ENCODE results near the gene PLXNA4. TPM values are rescaled to one million over a fixed set of nuclear protein-coding genes. Genes with fewer than 3 reads are reported as not detected.

The PLXNA4 gene
- total RNA-seq, 1 donor from 2014 or later: 3.5 TPM

- Mint-ChIP-seq H3K4me3 (ENCODE audit: unreplicated experiment) (no peak overlapping the region), H3K4me1 (ENCODE audit: unreplicated experiment) (no peaks in the 10 kb centered on the region), H3K36me3 (ENCODE audit: low read depth, unreplicated experiment) (peaks cover 9% of the 10 kb centered on the region), H3K27me3 (ENCODE audit: unreplicated experiment) (peaks cover 2% of the 10 kb centered on the region), H3K9me3 (ENCODE audit: unreplicated experiment) (no peaks in the 10 kb centered on the region), H3K27ac (ENCODE audit: unreplicated experiment) (no peak overlapping the region)
- DNase-seq (ENCODE audit: low spot score): no peak
- TF ChIP-seq CTCF (IDR thresholded peaks at IDR 0.05; ENCODE audit: unreplicated experiment): no peak
These were observed 391.1 kb downstream of the PLXNA4 start for GRCh38 chr7:132185150-132185549.

GRCh38 chr7:132183781-132184380, 392.4 kb downstream of the PLXNA4 start:
- Mint-ChIP-seq H3K36me3 (ENCODE audit: low read depth, unreplicated experiment) (peaks cover 9% of the 10 kb centered on the region), H3K27ac (ENCODE audit: unreplicated experiment) (no peak overlapping the region), H3K9me3 (ENCODE audit: unreplicated experiment) (no peaks in the 10 kb centered on the region), H3K4me3 (ENCODE audit: unreplicated experiment) (no peak overlapping the region), H3K27me3 (ENCODE audit: unreplicated experiment) (peaks cover 2% of the 10 kb centered on the region), H3K4me1 (ENCODE audit: unreplicated experiment) (no peaks in the 10 kb centered on the region)
- TF ChIP-seq CTCF (IDR thresholded peaks at IDR 0.05; ENCODE audit: unreplicated experiment): no peak
- no peak for DNase-seq (ENCODE audit: low spot score)

GRCh38 chr7:132182992-132183391, 393.3 kb downstream of the PLXNA4 start:
- Mint-ChIP-seq H3K4me1 (ENCODE audit: unreplicated experiment) (no peaks in the 10 kb centered on the region), H3K9me3 (ENCODE audit: unreplicated experiment) (no peaks in the 10 kb centered on the region), H3K27me3 (ENCODE audit: unreplicated experiment) (no peaks in the 10 kb centered on the region), H3K36me3 (ENCODE audit: low read depth, unreplicated experiment) (peaks cover 9% of the 10 kb centered on the region), H3K4me3 (ENCODE audit: unreplicated experiment) (no peak overlapping the region), H3K27ac (ENCODE audit: unreplicated experiment) (no peak overlapping the region)
- TF ChIP-seq CTCF (IDR thresholded peaks at IDR 0.05; ENCODE audit: unreplicated experiment): no peak
- DNase-seq (ENCODE audit: low spot score): no peak

GRCh38 chr7:132181946-132182685, 394.2 kb downstream of the PLXNA4 start:
- Mint-ChIP-seq H3K4me1 (ENCODE audit: unreplicated experiment) (no peaks in the 10 kb centered on the region), H3K36me3 (ENCODE audit: low read depth, unreplicated experiment) (peaks cover 6% of the 10 kb centered on the region), H3K27ac (ENCODE audit: unreplicated experiment) (no peak overlapping the region), H3K4me3 (ENCODE audit: unreplicated experiment) (no peak overlapping the region), H3K27me3 (ENCODE audit: unreplicated experiment) (no peaks in the 10 kb centered on the region), H3K9me3 (ENCODE audit: unreplicated experiment) (no peaks in the 10 kb centered on the region)
- no peak for DNase-seq (ENCODE audit: low spot score)
- TF ChIP-seq CTCF (IDR thresholded peaks at IDR 0.05; ENCODE audit: unreplicated experiment): no peak

- Mint-ChIP-seq H3K36me3 (ENCODE audit: low read depth, unreplicated experiment) (no peaks in the 10 kb centered on the region), H3K4me1 (ENCODE audit: unreplicated experiment) (no peaks in the 10 kb centered on the region), H3K9me3 (ENCODE audit: unreplicated experiment) (no peaks in the 10 kb centered on the region), H3K27me3 (ENCODE audit: unreplicated experiment) (no peaks in the 10 kb centered on the region), H3K4me3 (ENCODE audit: unreplicated experiment) (no peak overlapping the region), H3K27ac (ENCODE audit: unreplicated experiment) (no peak overlapping the region)
- no peak for TF ChIP-seq CTCF (IDR thresholded peaks at IDR 0.05; ENCODE audit: unreplicated experiment)
- no peak for DNase-seq (ENCODE audit: low spot score)
These were observed 394.9 kb downstream of the PLXNA4 start for GRCh38 chr7:132181371-132181770.

All from endothelial cell (in vitro differentiated cells).